Inferior parietal cortex (tissue), 1 donor: ENCODE data around the gene PRX.
"Not testable (repeated sequence)": the region's sequence is repeated elsewhere in the genome, so short reads cannot be mapped to it uniquely, and the experiment has no call there.

Experiments
- DNase-seq: peaks from one replicate; pipeline ENCODE4 v3.0.0-alpha.2; 2016; ENCODE audit errors: extremely low spot score

PRX gene

GRCh38 chr19:40433391-40434216 lies 20.4 kb upstream of the PRX start:
- DNase-seq: peak; percentile 69

- not testable (repeated sequence) for DNase-seq
Measured at GRCh38 chr19:40432760-40433159, 19.6 kb upstream of the PRX start.

GRCh38 chr19:40431698-40432097 lies 18.5 kb upstream of the PRX start:
- DNase-seq: no peak

- DNase-seq: not testable (repeated sequence)
Measured at GRCh38 chr19:40430242-40430641, 17.1 kb upstream of the PRX start.

- not testable (repeated sequence) for DNase-seq
Measured at GRCh38 chr19:40428197-40428596, 15.0 kb upstream of the PRX start.

GRCh38 chr19:40425450-40426287 lies 12.5 kb upstream of the PRX start, which contains the start of gene SERTAD1:
SERTAD1 (minus strand) TSS chr19:40425992; CDS start chr19:40423546, 2,446 bp downstream.
- DNase-seq: peak; percentile 99

GRCh38 chr19:40424637-40425449 lies 11.7 kb upstream of the PRX start:
- peak; percentile 46 for DNase-seq

GRCh38 chr19:40423938-40424337 lies 10.8 kb upstream of the PRX start:
- no peak for DNase-seq

DNA sequence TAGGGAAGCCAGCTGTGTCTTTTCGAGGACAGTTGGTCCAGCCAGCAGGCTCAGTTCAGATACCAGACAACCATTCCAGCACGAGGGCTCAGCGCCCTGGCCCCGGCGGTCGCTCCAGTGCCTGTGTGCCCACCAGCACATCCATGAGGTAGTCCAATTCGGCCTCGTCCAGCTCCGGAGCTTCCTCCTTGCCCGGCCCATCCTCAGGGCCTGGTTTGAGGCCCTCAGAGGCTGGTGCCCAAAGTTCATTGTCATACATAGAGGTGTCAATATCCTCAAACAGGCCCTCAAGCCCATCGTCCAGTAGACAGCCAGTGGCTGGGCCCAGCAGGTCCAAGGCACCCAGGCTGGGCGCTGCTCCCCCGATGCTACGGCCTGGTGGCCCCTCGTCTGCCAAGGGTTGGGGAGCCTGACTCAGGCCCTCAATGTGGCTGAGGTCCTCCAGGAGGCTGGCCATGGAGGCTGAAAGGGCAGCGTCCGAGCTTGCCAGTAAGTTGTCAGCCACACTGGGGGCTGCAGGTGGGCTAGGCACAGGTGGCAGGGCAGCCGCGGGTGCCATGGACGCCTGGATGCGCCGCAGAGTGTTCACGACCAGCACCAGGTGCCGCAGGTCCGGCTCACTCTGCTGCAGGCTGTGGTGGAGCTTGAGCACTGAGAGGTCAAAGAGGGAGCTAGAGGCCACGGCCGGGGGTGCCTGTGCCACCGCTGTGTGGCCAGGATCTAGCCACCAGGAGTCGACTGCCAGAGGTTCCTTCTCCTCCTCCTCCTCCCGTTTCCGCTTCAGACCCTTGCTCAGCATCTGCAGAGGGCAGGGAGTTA lies 9.8 kb upstream of the PRX start:
- DNase-seq: no peak

GRCh38 chr19:40421993-40422747 lies 9.0 kb upstream of the PRX start:
- DNase-seq: no peak

- peak; percentile 80 for DNase-seq
Measured at GRCh38 chr19:40420766-40421765, 7.9 kb upstream of the PRX start.

DNA sequence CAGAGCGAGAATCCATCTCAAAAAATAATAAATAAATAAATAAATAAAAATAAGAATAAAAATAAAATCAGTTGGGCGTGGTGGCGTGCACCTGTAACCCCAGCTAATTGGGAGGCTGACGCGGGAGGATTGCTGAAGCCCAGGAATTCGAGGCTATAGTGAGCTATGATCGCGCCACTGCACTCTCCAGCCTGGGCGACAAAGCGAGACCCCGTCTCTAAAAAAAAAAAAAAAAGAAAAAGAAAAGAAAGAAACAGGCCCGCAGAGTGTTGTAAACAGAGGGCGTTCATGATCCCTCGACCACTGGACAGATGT lies 7.2 kb upstream of the PRX start:
- no peak for DNase-seq

GRCh38 chr19:40419780-40420179 lies 6.6 kb upstream of the PRX start:
- no peak for DNase-seq

- DNase-seq: no peak
Measured at GRCh38 chr19:40419066-40419612, 6.0 kb upstream of the PRX start.

DNA sequence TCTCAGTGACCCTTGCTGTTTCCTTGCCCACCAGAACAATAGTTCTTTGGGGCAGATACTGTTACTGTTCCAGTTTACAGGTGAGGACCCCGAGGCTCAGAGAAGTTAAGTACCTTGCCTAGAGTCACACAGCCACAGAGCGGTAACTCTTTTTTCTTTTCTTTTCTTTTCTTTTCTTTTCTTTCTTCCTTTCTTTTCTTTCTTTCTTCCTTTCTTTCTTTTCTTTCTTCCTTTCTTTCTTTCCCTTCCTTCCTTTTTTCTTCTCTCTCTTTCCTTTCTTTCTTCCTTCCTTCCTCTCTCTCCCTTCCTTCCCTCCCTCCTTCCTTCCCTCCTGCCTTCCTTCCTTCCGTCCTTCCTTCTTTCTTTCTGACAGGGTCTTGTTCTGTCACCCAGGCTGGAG lies 4.9 kb upstream of the PRX start:
- DNase-seq: no peak

DNA sequence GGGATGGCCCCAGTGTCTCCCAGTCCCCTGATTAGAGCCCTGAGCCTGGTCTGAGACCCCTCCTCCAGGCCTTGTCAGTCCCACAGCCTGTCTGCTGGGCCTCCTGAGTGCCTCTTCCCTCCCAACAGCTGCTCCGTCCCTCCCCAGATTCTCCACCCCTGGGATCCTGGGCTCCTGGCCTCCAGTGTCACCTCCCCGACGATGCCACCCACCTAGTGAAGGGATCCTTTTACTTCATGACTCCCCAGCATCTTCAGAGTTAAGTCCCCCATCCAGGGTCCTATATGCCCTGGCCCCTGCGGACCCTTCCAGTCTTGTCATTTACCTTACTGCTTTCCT lies 4.4 kb upstream of the PRX start:
- DNase-seq: no peak

GRCh38 chr19:40416918-40417642 lies 3.9 kb upstream of the PRX start:
- DNase-seq: peak; percentile 5

- no peak for DNase-seq
Measured at GRCh38 chr19:40415768-40416167, 2.6 kb upstream of the PRX start.
